Eye (tissue), 1 donor: ENCODE data around the gene ST8SIA3.
"Not testable (repeated sequence)": the region's sequence is repeated elsewhere in the genome, so short reads cannot be mapped to it uniquely, and the experiment has no call there.

Experiments
- DNase-seq: peaks from one replicate; pipeline ENCODE4 v3.0.0-alpha.2; 2015

Gene ST8SIA3

GRCh38 chr18:57372444-57372843 is 20.1 kb downstream of the ST8SIA3 start:
- DNase-seq = no peak

GRCh38 chr18:57373017-57373416 is 20.7 kb downstream of the ST8SIA3 start:
- no peak for DNase-seq

GRCh38 chr18:57376503-57376902 is 24.1 kb downstream of the ST8SIA3 start:
- DNase-seq = no peak

- DNase-seq = no peak
Observed at GRCh38 chr18:57389271-57389670, 36.9 kb downstream of the ST8SIA3 start.

- DNase-seq = no peak
Observed at GRCh38 chr18:57390044-57390443, 37.7 kb downstream of the ST8SIA3 start.

- DNase-seq = not testable (repeated sequence)
Observed at GRCh38 chr18:57394749-57395148, 42.4 kb downstream of the ST8SIA3 start.

- not testable (repeated sequence) for DNase-seq
Observed at GRCh38 chr18:57396831-57397230, 44.5 kb downstream of the ST8SIA3 start.

GRCh38 chr18:57397440-57398132 is 45.2 kb downstream of the ST8SIA3 start:
- no peak for DNase-seq

- DNase-seq = no peak
Observed at GRCh38 chr18:57404345-57404744, 52.0 kb downstream of the ST8SIA3 start.

GRCh38 chr18:57409650-57410049 is 57.3 kb downstream of the ST8SIA3 start:
- DNase-seq = no peak

GRCh38 chr18:57410749-57411148 is 58.4 kb downstream of the ST8SIA3 start:
- no peak for DNase-seq

- no peak for DNase-seq
Observed at GRCh38 chr18:57416542-57416941, 64.2 kb downstream of the ST8SIA3 start.
